ENCODE data around the gene TBX6. TPM values are rescaled to one million over a fixed set of nuclear protein-coding genes. Genes with fewer than 3 reads are reported as not detected.

The TBX6 gene
- total RNA-seq, 1 donor, result 0.09 TPM

GRCh38 chr16:30068333-30068732 lies 23.4 kb downstream of the TBX6 start:
- no peak for DNase-seq (ENCODE audit: low read depth)
- TF ChIP-seq, protein P1, sequence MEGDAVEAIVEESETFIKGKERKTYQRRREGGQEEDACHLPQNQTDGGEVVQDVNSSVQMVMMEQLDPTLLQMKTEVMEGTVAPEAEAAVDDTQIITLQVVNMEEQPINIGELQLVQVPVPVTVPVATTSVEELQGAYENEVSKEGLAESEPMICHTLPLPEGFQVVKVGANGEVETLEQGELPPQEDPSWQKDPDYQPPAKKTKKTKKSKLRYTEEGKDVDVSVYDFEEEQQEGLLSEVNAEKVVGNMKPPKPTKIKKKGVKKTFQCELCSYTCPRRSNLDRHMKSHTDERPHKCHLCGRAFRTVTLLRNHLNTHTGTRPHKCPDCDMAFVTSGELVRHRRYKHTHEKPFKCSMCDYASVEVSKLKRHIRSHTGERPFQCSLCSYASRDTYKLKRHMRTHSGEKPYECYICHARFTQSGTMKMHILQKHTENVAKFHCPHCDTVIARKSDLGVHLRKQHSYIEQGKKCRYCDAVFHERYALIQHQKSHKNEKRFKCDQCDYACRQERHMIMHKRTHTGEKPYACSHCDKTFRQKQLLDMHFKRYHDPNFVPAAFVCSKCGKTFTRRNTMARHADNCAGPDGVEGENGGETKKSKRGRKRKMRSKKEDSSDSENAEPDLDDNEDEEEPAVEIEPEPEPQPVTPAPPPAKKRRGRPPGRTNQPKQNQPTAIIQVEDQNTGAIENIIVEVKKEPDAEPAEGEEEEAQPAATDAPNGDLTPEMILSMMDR (IDR thresholded peaks at IDR 0.05; ENCODE audit: insufficient read depth, low read length), result no peak
- peak overlapping the region; percentile 7 for H3K4me3 ChIP-seq (ENCODE audit: low read depth, low read length)

DNA sequence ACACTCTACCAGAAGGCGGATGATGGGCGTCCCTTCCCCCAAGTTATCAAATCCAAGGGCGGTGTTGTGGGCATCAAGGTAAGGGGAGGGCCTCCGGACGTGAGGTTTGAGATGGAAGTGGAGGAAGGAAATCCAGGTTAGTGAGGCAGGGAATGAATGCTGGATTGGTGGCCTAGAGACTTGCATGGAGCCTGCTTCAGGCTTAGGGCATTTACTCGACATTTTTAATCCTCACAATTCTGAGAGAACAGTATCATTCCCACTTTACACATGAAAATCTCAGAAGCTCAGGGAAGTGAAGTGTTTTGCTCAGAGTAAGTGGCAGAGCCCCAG lies 24.2 kb downstream of the TBX6 start:
- TF ChIP-seq, protein P1 (IDR thresholded peaks at IDR 0.05; ENCODE audit: insufficient read depth, low read length), result no peak
- H3K4me3 ChIP-seq (ENCODE audit: low read depth, low read length), result peak overlapping the region; percentile 95

GRCh38 chr16:30066761-30067583 lies 24.8 kb downstream of the TBX6 start:
- peak overlapping the region; percentile 95 for H3K4me3 ChIP-seq (ENCODE audit: low read depth, low read length)
- TF ChIP-seq, protein P1 (IDR thresholded peaks at IDR 0.05; ENCODE audit: insufficient read depth, low read length), result no peak
- no peak for DNase-seq (ENCODE audit: low read depth)

More for the DNA sequence above, 24.2 kb downstream of the TBX6 start:
- DNase-seq (ENCODE audit: low read depth), result no peak

- peak; percentile 59 for DNase-seq (ENCODE audit: low read depth)
- peak overlapping the region; percentile 95 for H3K4me3 ChIP-seq (ENCODE audit: low read depth, low read length)
- TF ChIP-seq, protein P1 (IDR thresholded peaks at IDR 0.05; ENCODE audit: insufficient read depth, low read length), result no peak
Observed at GRCh38 chr16:30065943-30066760, 25.6 kb downstream of the TBX6 start.

DNA sequence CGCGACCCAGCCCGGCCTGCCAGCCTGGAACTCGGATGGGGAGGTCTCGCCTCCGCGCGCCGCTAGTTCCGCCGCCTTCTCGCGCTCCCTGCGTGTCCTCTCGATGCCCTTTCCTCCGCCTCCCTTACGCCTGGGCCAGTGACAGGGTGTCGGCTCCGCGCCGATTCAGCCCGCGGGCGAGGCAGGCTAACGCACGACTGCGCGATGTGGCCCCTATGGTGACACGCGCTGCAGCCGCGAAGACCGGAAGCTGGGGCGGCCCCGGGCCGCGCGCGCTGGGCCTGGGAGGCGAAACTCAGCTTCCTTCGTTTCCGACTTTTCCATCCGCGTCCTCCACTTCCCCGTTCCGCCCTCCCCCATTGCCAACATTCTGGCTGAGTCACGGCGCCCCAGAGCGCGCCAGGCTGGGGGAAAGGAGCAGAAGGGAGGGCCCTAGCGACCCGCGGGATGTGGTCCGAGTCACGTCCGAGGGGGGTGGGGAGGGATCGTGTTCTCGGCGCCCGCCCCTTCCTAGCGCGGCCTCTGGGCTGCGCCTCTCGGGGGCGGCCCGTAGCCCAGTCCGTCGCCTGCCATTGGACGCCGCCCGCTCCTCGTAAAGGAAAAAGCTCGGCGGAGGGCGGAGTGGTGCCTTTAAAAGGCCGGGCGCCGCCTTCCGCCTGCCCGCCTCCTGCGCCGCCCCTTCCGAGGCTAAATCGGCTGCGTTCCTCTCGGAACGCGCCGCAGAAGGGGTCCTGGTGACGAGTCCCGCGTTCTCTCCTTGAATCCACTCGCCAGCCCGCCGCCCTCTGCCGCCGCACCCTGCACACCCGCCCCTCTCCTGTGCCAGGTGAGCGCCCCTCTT lies 26.4 kb downstream of the TBX6 start, which contains the start of gene ALDOA:
TSS of gene ALDOA (plus strand) at position 659 of the 841 bp plus-strand sequence. CDS start 1,138 bp downstream, outside the sequence.
- peak; percentile 98 for DNase-seq (ENCODE audit: low read depth)
- peak within 1 kb of the TSS; percentile 95 for H3K4me3 ChIP-seq (ENCODE audit: low read depth, low read length)
- TF ChIP-seq, protein P1 (IDR thresholded peaks at IDR 0.05; ENCODE audit: insufficient read depth, low read length), result no peak

GRCh38 chr16:30064729-30065101 lies 27.0 kb downstream of the TBX6 start:
- peak overlapping the region; percentile 77 for H3K4me3 ChIP-seq (ENCODE audit: low read depth, low read length)
- no peak for DNase-seq (ENCODE audit: low read depth)
- TF ChIP-seq, protein P1 (IDR thresholded peaks at IDR 0.05; ENCODE audit: insufficient read depth, low read length), result no peak

All from fibroblast of the aortic adventitia (primary cell).